Caco-2 (cell line): ENCODE results near the gene COL27A1. TPM values are rescaled to one million over a fixed set of nuclear protein-coding genes. Genes with fewer than 3 reads are reported as not detected.

Experiments
- BruUV-seq: library from RNA; stranded (reverse); fragments of 400-500 nt; replicated peaks from 2 replicates; lab custom pipeline; 2021; lab: Mats Ljungman, UMichigan
- CTCF ChIA-PET: fragments of 300-600 bp; sonication (Branson Sonifier 250); formaldehyde crosslinking; loops from one replicate; lab custom pipeline; 2022; ENCODE audit warnings: antibody characterized with exemption; lab: Charles Lee
- POLR2A ChIA-PET: fragments of 300-600 bp; sonication (Branson Sonifier 250); formaldehyde crosslinking; loops from one replicate; lab custom pipeline; 2022; ENCODE audit warnings: antibody characterized with exemption; lab: Charles Lee
- DNase-seq, 2 experiments: peaks; one replicate each; pipeline versions ENCODE4 v3.0.0 to v3.0.0-alpha.2; 2020 to 2022
- H3K27me3 ChIP-seq: replicated peaks from 2 replicates; pipeline ENCODE4 v1.6.0; 2011; ENCODE audit warnings: low read length; ENCODE audit not compliant: control insufficient read depth, insufficient read depth
- H3K36me3 ChIP-seq: 2 replicates; pipeline ENCODE4 v1.5.1; 2011; ENCODE audit warnings: low read length; ENCODE audit not compliant: control insufficient read depth, insufficient read depth
- H3K4me1 ChIP-seq: fragments of 250-450 bp; sonication (Bioruptor Pico); 2 replicates; pipeline ENCODE4 v1.5.1; 2020; ENCODE audit warnings: mild to moderate bottlenecking
- H3K4me3 ChIP-seq: 2 replicates; pipeline ENCODE4 v1.5.1; 2011; ENCODE audit warnings: low read depth, mild to moderate bottlenecking, control low read depth, low read length
- H3K9me3 ChIP-seq: fragments of 250-450 bp; sonication (Bioruptor Pico); 2 replicates; pipeline ENCODE4 v1.5.1; 2020; ENCODE audit warnings: mild to moderate bottlenecking, moderate library complexity
- H3K27ac Mint-ChIP-seq: one replicate; pipeline ENCODE4 v1.8.0; 2022; ENCODE audit warnings: mixed read lengths; ENCODE audit not compliant: unreplicated experiment
- H3K27me3 Mint-ChIP-seq: one replicate; pipeline ENCODE4 v1.8.0; 2022; ENCODE audit warnings: mixed read lengths; ENCODE audit not compliant: insufficient read depth, unreplicated experiment
- H3K36me3 Mint-ChIP-seq: one replicate; pipeline ENCODE4 v1.8.0; 2022; ENCODE audit warnings: mild to moderate bottlenecking, mixed read lengths; ENCODE audit not compliant: insufficient read depth, unreplicated experiment
- H3K4me1 Mint-ChIP-seq: one replicate; pipeline ENCODE4 v1.8.0; 2022; ENCODE audit warnings: low read depth, mixed read lengths; ENCODE audit not compliant: unreplicated experiment
- H3K4me3 Mint-ChIP-seq: one replicate; pipeline ENCODE4 v1.8.0; 2022; ENCODE audit warnings: mild to moderate bottlenecking, moderate library complexity, mixed read lengths; ENCODE audit not compliant: unreplicated experiment
- H3K9me3 Mint-ChIP-seq: one replicate; pipeline ENCODE4 v1.8.0; 2022; ENCODE audit warnings: mixed read lengths; ENCODE audit not compliant: unreplicated experiment
- CTCF ChIP-seq, 2 experiments: fragments of 200-600 bp in 1 of 2; IDR thresholded peaks; 1 replicate in 1 of 2; 2 replicates in 1 of 2; pipeline versions ENCODE4 v1.5.1 to v1.8.0; 2011 to 2022; ENCODE audit warnings: antibody characterized with exemption in 1 of 2, control low read depth in 1 of 2, inconsistent platforms in 1 of 2, low read depth in 1 of 2, low read length in 1 of 2, mild to moderate bottlenecking in 1 of 2, moderate library complexity in 1 of 2; ENCODE audit not compliant: insufficient read depth in 1 of 2, severe bottlenecking in 1 of 2, unreplicated experiment in 1 of 2
- intact Hi-C: fragments of 100-400 bp; cut with micrococcal nuclease; formaldehyde crosslinking; loops from one replicate; pipeline ENCODE4 v1.10.0; 2022; ENCODE audit not compliant: unreplicated experiment
- total RNA-seq: library from RNA; stranded (reverse); gene quantifications from 2 replicates; pipeline ENCODE4 v1.2.3, GENCODE V29; 2022

The COL27A1 gene
- total RNA-seq, 1 experiment from 2014 or later: 31.1 TPM

GRCh38 chr9:114108016-114108833 is 47.1 kb upstream of the COL27A1 start:
- peaks cover 2% of the 10 kb centered on the region for H3K27me3 Mint-ChIP-seq
- H3K4me1 ChIP-seq: no peaks in the 10 kb centered on the region
- H3K9me3 ChIP-seq: 0 out of 2 replicates have a peak, but pooled peaks cover 2% of the 10 kb centered on the region
- peak; percentile 97 to 98 for TF ChIP-seq CTCF (IDR thresholded peaks at IDR 0.05; ENCODE audit: insufficient read depth in 1 of 2, low read depth in 1 of 2, low read length in 1 of 2, severe bottlenecking in 1 of 2, unreplicated experiment in 1 of 2)
- POLR2A ChIA-PET: no interaction called here
- DNase-seq: peak; percentile 80 to 88
- no peaks in the 10 kb centered on the region for H3K9me3 Mint-ChIP-seq
- H3K36me3 Mint-ChIP-seq: no peaks in the 10 kb centered on the region
- H3K27ac Mint-ChIP-seq: peak overlapping the region; percentile 12
- no peaks in the 10 kb centered on the region for H3K27me3 ChIP-seq
- peaks cover 6% of the 10 kb centered on the region for H3K4me1 Mint-ChIP-seq
- no peaks in the 10 kb centered on the region for H3K36me3 ChIP-seq
- H3K4me3 Mint-ChIP-seq: no peak overlapping the region
- CTCF ChIA-PET: interaction anchor here (0.5 to 4.0 kb wide), 36 partner anchors 9 to 545 kb away, joined by 3 to 84 read pairs (median 4); partner anchors contain the start of genes COL27A1 and KIF12
- H3K4me3 ChIP-seq: no peak overlapping the region
- BruUV-seq: no TSS peak
- intact Hi-C loops: loop anchor here (1.0 kb wide), 4 partner anchors 26 to 197 kb away; no protein-coding TSS in a partner anchor

- H3K4me1 ChIP-seq: no peaks in the 10 kb centered on the region
- H3K9me3 Mint-ChIP-seq: no peaks in the 10 kb centered on the region
- H3K9me3 ChIP-seq: no peaks in the 10 kb centered on the region
- ChIA-PET CTCF (interaction anchor here (0.6 to 4.0 kb wide), 8 partner anchors 10 to 544 kb away, joined by 4 to 84 read pairs (median 12); partner anchors contain the start of genes COL27A1 and KIF12), POLR2A (interaction anchor here (0.6 kb wide), 1 partner anchor 10 kb away, joined by 4 read pairs; the partner anchor contains the start of gene KIF12)
- no peak overlapping the region for H3K4me3 ChIP-seq
- H3K36me3 Mint-ChIP-seq: peaks cover 5% of the 10 kb centered on the region
- H3K4me3 Mint-ChIP-seq: no peak overlapping the region
- H3K27ac Mint-ChIP-seq: peak overlapping the region; percentile 12
- DNase-seq: peak in 1 of 2 experiments; percentile 12
- H3K4me1 Mint-ChIP-seq: peaks cover 6% of the 10 kb centered on the region
- intact Hi-C loops: no loop called here
- no peaks in the 10 kb centered on the region for H3K36me3 ChIP-seq
- no peak for TF ChIP-seq CTCF (IDR thresholded peaks at IDR 0.05; ENCODE audit: insufficient read depth in 1 of 2, low read depth in 1 of 2, low read length in 1 of 2, severe bottlenecking in 1 of 2, unreplicated experiment in 1 of 2)
- BruUV-seq: no TSS peak
- peaks cover 2% of the 10 kb centered on the region for H3K27me3 Mint-ChIP-seq
- H3K27me3 ChIP-seq: no peaks in the 10 kb centered on the region
Measured at GRCh38 chr9:114109124-114109523, 46.2 kb upstream of the COL27A1 start.

GRCh38 chr9:114110180-114110579 is 45.2 kb upstream of the COL27A1 start:
- Mint-ChIP-seq H3K27ac (no peak overlapping the region), H3K4me1 (peaks cover 6% of the 10 kb centered on the region), H3K4me3 (no peak overlapping the region), H3K9me3 (no peaks in the 10 kb centered on the region), H3K36me3 (peaks cover 5% of the 10 kb centered on the region), H3K27me3 (no peaks in the 10 kb centered on the region)
- Histone ChIP-seq H3K4me3 (no peak overlapping the region), H3K9me3 (no peaks in the 10 kb centered on the region), H3K4me1 (no peaks in the 10 kb centered on the region), H3K27me3 (no peaks in the 10 kb centered on the region), H3K36me3 (no peaks in the 10 kb centered on the region)
- peak in 1 of 2 experiments; percentile 3 for DNase-seq
- POLR2A ChIA-PET: no interaction called here
- CTCF ChIA-PET: interaction anchor here (0.8 to 4.0 kb wide), 3 partner anchors 11 to 180 kb away, joined by 3 to 84 read pairs (median 76); partner anchors contain the start of genes COL27A1 and KIF12
- intact Hi-C loops: no loop called here
- BruUV-seq: no TSS peak
- no peak for TF ChIP-seq CTCF (IDR thresholded peaks at IDR 0.05; ENCODE audit: insufficient read depth in 1 of 2, low read depth in 1 of 2, low read length in 1 of 2, severe bottlenecking in 1 of 2, unreplicated experiment in 1 of 2)
